GM12891 (cell line): Measurements from ENCODE around the gene P2RX5.

ENCODE experiments used
- DNase-seq: peaks from one replicate; pipeline ENCODE4 v3.0.0; 2011; ENCODE audit warnings: low spot score; ENCODE audit not compliant: insufficient read length
- FAIRE-seq: peaks from 2 replicates; lab custom pipeline; 2011; peaks lifted over from hg19 to GRCh38; lab: Jason Lieb, UNC
- PAX5 ChIP-seq: IDR thresholded peaks from 2 replicates; pipeline ENCODE4 v1.6.1; 2011; ENCODE audit warnings: low read length, moderate library complexity, mild to moderate bottlenecking; ENCODE audit not compliant: insufficient read depth, severe bottlenecking
- POLR2A ChIP-seq: IDR thresholded peaks from 2 replicates; pipeline ENCODE4 v1.6.1; 2011; ENCODE audit warnings: low read depth, low read length, control low read depth
- POLR2AphosphoS5 ChIP-seq: IDR thresholded peaks from 2 replicates; pipeline ENCODE4 v1.6.1; 2011; ENCODE audit warnings: low read depth, low read length, control low read depth
- POU2F2 ChIP-seq: IDR thresholded peaks from 2 replicates; pipeline ENCODE4 v1.6.1; 2011; ENCODE audit warnings: low read depth, mild to moderate bottlenecking, control low read depth, low read length, moderate library complexity
- SPI1 ChIP-seq: IDR thresholded peaks from 2 replicates; pipeline ENCODE4 v1.6.1; 2011; ENCODE audit warnings: low read depth, low read length, control low read depth
- TAF1 ChIP-seq: IDR thresholded peaks from 2 replicates; pipeline ENCODE4 v1.6.1; 2011; ENCODE audit warnings: low read depth, low read length, control low read depth

P2RX5 gene

GRCh38 chr17:3647251-3647650, 48.7 kb downstream of the P2RX5 start:
- no peak for FAIRE-seq
- no peak for TF ChIP-seq SPI1
- TF ChIP-seq PAX5, result no peak
- no peak for TF ChIP-seq POU2F2
- no peak for TF ChIP-seq POLR2AphosphoS5
- no peak for TF ChIP-seq POLR2A
- TF ChIP-seq TAF1, result no peak
- no peak for DNase-seq

- no peak for DNase-seq
- TF ChIP-seq SPI1 (peak; percentile 61), TAF1 (no peak), POU2F2 (no peak)
- FAIRE-seq, result peak; percentile 78
Measured at GRCh38 chr17:3645310-3645709, 50.6 kb downstream of the P2RX5 start.

- DNase-seq, result no peak
- FAIRE-seq, result no peak
Measured at GRCh38 chr17:3643889-3644349, 52.0 kb downstream of the P2RX5 start.

GRCh38 chr17:3641717-3642486, 54.1 kb downstream of the P2RX5 start:
- DNase-seq, result no peak
- TF ChIP-seq POLR2A (no peak), PAX5 (no peak)
- FAIRE-seq, result no peak

More at GRCh38 chr17:3643889-3644349, 52.0 kb downstream of the P2RX5 start:
- TF ChIP-seq POU2F2, result no peak
- TF ChIP-seq SPI1, result no peak
- TF ChIP-seq PAX5, result no peak
- no peak for TF ChIP-seq POLR2AphosphoS5
- TF ChIP-seq TAF1, result no peak
- TF ChIP-seq POLR2A, result no peak

- TF ChIP-seq POLR2AphosphoS5 (no peak), PAX5 (no peak), POLR2A (no peak), TAF1 (no peak), SPI1 (no peak), POU2F2 (no peak)
- DNase-seq, result no peak
- FAIRE-seq, result no peak
Measured at GRCh38 chr17:3641014-3641413, 54.9 kb downstream of the P2RX5 start.

- no peak for DNase-seq
- peak; percentile 26 for FAIRE-seq
- TF ChIP-seq TAF1 (no peak), SPI1 (0 out of 2 replicates have a peak, but pooled peaks have one; percentile 28)
Measured at GRCh38 chr17:3639981-3640596, 55.9 kb downstream of the P2RX5 start.

GRCh38 chr17:3636908-3637373, 59.0 kb downstream of the P2RX5 start:
- no peak for FAIRE-seq
- no peak for DNase-seq
- TF ChIP-seq PAX5 (no peak), POLR2A (no peak), SPI1 (no peak), TAF1 (no peak), POU2F2 (no peak)

- FAIRE-seq (peak; percentile 94), DNase-seq (peak; percentile 100)
- TF ChIP-seq PAX5, result no peak
- TF ChIP-seq POLR2AphosphoS5, result no peak
- peak; percentile 70; the same call in 1 of the 2 replicates for TF ChIP-seq TAF1
- TF ChIP-seq POLR2A, result peak; percentile 74
- TF ChIP-seq POU2F2, result no peak
- TF ChIP-seq SPI1, result no peak
Measured at GRCh38 chr17:3636154-3636907, 59.6 kb downstream of the P2RX5 start, which contains the start of the genes CTNS and SHPK. Gene CTNS (plus strand): TSS chr17:3636760. CDS start chr17:3640207, 3,447 bp downstream. Gene SHPK (minus strand): TSS chr17:3636250. CDS start chr17:3636219, 31 bp downstream.

GRCh38 chr17:3635474-3636153, 60.3 kb downstream of the P2RX5 start:
- DNase-seq, result no peak
- TF ChIP-seq TAF1, result no peak
- TF ChIP-seq PAX5, result no peak
- no peak for TF ChIP-seq POU2F2
- TF ChIP-seq POLR2A, result no peak
- TF ChIP-seq SPI1, result no peak
- TF ChIP-seq POLR2AphosphoS5, result no peak
- FAIRE-seq, result no peak
